HepG2 (cell line): ENCODE data around the gene STC2. TPM values are rescaled to one million over a fixed set of nuclear protein-coding genes. Genes with fewer than 3 reads are reported as not detected.

ENCODE experiments used
- CBX1 ChIP-seq: IDR thresholded peaks from one replicate; pipeline ENCODE4 v1.6.1; 2016; ENCODE audit warnings: antibody characterized with exemption, low read depth
- CREM ChIP-seq, 2 experiments: sonication (generic) in 1 of 2; formaldehyde crosslinking in 1 of 2; IDR thresholded peaks; 2 replicates each; pipeline versions ENCODE4 v1.4.0 to v1.6.1; 2016 to 2020; ENCODE audit warnings: antibody characterized with exemption in 1 of 2, mild to moderate bottlenecking in 1 of 2, missing genetic modification reagents in 1 of 2
- DR1 ChIP-seq: sonication (generic); formaldehyde crosslinking; IDR thresholded peaks from 2 replicates; pipeline ENCODE4 v1.8.0; 2021; ENCODE audit warnings: mild to moderate bottlenecking, missing genetic modification reagents, inconsistent platforms
- EZH2 ChIP-seq: conservative IDR thresholded peaks from 2 replicates; pipeline ENCODE4 v1.6.1; 2012; ENCODE audit warnings: mild to moderate bottlenecking, low read depth, low read length, moderate library complexity
- GPN1 ChIP-seq: sonication (generic); formaldehyde crosslinking; IDR thresholded peaks from 2 replicates; pipeline ENCODE4 v1.5.1; 2020; ENCODE audit warnings: missing genetic modification reagents, borderline replicate concordance
- HDAC1 ChIP-seq: sonication (generic); formaldehyde crosslinking; IDR thresholded peaks from 2 replicates; pipeline ENCODE4 v1.5.1; 2020; ENCODE audit warnings: mild to moderate bottlenecking, missing genetic modification reagents
- HOXA9 ChIP-seq: sonication (generic); formaldehyde crosslinking; IDR thresholded peaks from 2 replicates; pipeline ENCODE4 v1.8.1; 2022; ENCODE audit warnings: missing genetic modification reagents, mild to moderate bottlenecking, moderate library complexity, borderline replicate concordance
- KAT7 ChIP-seq: IDR thresholded peaks from 2 replicates; pipeline ENCODE4 v1.6.1; 2018; ENCODE audit warnings: borderline replicate concordance, missing compliant biosample characterization
- NCOR1 ChIP-seq: fragments of 200-600 bp; sonication (generic); IDR thresholded peaks from 2 replicates; pipeline ENCODE4 v1.7.0; 2017; ENCODE audit warnings: antibody characterized with exemption, low read length, borderline replicate concordance
- NONO ChIP-seq, 2 experiments: fragments of 450-650 bp in 1 of 2; sonication (generic) in 1 of 2; formaldehyde crosslinking in 1 of 2; IDR thresholded peaks in 1 of 2; conservative IDR thresholded peaks in 1 of 2; 2 replicates each; pipeline versions ENCODE4 v1.6.1 to v1.8.0; 2017 to 2022; ENCODE audit warnings: mild to moderate bottlenecking in 1 of 2, missing genetic modification reagents in 1 of 2, moderate library complexity in 1 of 2
- NR1H2 ChIP-seq: sonication (generic); formaldehyde crosslinking; IDR thresholded peaks from 2 replicates; pipeline ENCODE4 v1.8.1; 2022; ENCODE audit warnings: low read depth, missing genetic modification reagents, borderline replicate concordance
- RARG ChIP-seq: sonication (generic); formaldehyde crosslinking; IDR thresholded peaks from 2 replicates; pipeline ENCODE4 v1.4.0; 2020; ENCODE audit warnings: low read depth, mild to moderate bottlenecking, missing genetic modification reagents
- SYNCRIP ChIP-seq: fragments of 200-400 bp; formaldehyde crosslinking; IDR thresholded peaks from 2 replicates; pipeline ENCODE4 v1.6.1; 2018; ENCODE audit warnings: mild to moderate bottlenecking, low read depth, low read length; ENCODE audit not compliant: insufficient read depth
- ZBED4 ChIP-seq: sonication (generic); formaldehyde crosslinking; IDR thresholded peaks from 2 replicates; pipeline ENCODE4 v1.4.0; 2020; ENCODE audit warnings: missing genetic modification reagents, borderline replicate concordance
- ZC3H4 ChIP-seq: sonication (generic); formaldehyde crosslinking; IDR thresholded peaks from 2 replicates; pipeline ENCODE4 v1.4.0; 2020; ENCODE audit warnings: missing genetic modification reagents, borderline replicate concordance
- ZNF484 ChIP-seq: sonication (generic); formaldehyde crosslinking; IDR thresholded peaks from 2 replicates; pipeline ENCODE4 v1.5.1; 2020; ENCODE audit warnings: mild to moderate bottlenecking, low read depth, missing genetic modification reagents, borderline replicate concordance
- ZNF614 ChIP-seq: IDR thresholded peaks from 2 replicates; pipeline ENCODE4 v1.6.1; 2018; ENCODE audit warnings: missing biosample characterization, missing genetic modification reagents, inconsistent platforms, borderline replicate concordance
- ZNF891 ChIP-seq: sonication (generic); formaldehyde crosslinking; IDR thresholded peaks from 2 replicates; pipeline ENCODE4 v1.5.0; 2020; ENCODE audit warnings: mild to moderate bottlenecking, missing genetic modification reagents
- ZSCAN31 ChIP-seq: sonication (generic); formaldehyde crosslinking; IDR thresholded peaks from 2 replicates; pipeline ENCODE4 v1.5.0; 2020; ENCODE audit warnings: low read depth, mild to moderate bottlenecking, missing genetic modification reagents
- polyA plus RNA-seq, 8 experiments: library from polyadenylated mRNA; depleted of rRNA in 3 of 8; stranded (reverse) in 7 of 8; unstranded in 1 of 8; fragments of >200 nt; fragmentation: Illumina TruSeq in 4 of 8; extraction: Trizol in 4 of 8; gene quantifications; 2 replicates each; pipeline versions ENCODE4 v1.2.1 to v1.2.3, GENCODE V29; 2011 to 2016; ENCODE audit warnings: low read depth in 4 of 8, missing spikeins in 1 of 8, mixed read lengths in 1 of 8; ENCODE audit not compliant: insufficient read depth in 1 of 8
- total RNA-seq, 5 experiments: library from RNA; depleted of rRNA; stranded (reverse); fragments of >200 nt; fragmentation: Illumina TruSeq; extraction: Trizol; gene quantifications; 2 replicates each; pipeline ENCODE4 v1.2.3, GENCODE V29; 2016; ENCODE audit warnings: low read depth in 1 of 5
- TF ChIP-seq, protein P1 (sequence below): sonication (generic); formaldehyde crosslinking; IDR thresholded peaks from 2 replicates; pipeline ENCODE4 v1.8.1; 2023; ENCODE audit warnings: mild to moderate bottlenecking, inconsistent platforms, moderate library complexity, missing genetic modification reagents, borderline replicate concordance
- TF ChIP-seq, protein P2 (sequence below): sonication (generic); formaldehyde crosslinking; conservative IDR thresholded peaks from 2 replicates; pipeline ENCODE4 v1.4.0; 2020; ENCODE audit warnings: missing genetic modification reagents

The STC2 gene
- total and polyA plus RNA-seq, 2 of the 13 experiments (the other 11 are each of a cell fraction or from before 2014, with no cell fraction given) = 27.1 to 69.2 TPM

DNA sequence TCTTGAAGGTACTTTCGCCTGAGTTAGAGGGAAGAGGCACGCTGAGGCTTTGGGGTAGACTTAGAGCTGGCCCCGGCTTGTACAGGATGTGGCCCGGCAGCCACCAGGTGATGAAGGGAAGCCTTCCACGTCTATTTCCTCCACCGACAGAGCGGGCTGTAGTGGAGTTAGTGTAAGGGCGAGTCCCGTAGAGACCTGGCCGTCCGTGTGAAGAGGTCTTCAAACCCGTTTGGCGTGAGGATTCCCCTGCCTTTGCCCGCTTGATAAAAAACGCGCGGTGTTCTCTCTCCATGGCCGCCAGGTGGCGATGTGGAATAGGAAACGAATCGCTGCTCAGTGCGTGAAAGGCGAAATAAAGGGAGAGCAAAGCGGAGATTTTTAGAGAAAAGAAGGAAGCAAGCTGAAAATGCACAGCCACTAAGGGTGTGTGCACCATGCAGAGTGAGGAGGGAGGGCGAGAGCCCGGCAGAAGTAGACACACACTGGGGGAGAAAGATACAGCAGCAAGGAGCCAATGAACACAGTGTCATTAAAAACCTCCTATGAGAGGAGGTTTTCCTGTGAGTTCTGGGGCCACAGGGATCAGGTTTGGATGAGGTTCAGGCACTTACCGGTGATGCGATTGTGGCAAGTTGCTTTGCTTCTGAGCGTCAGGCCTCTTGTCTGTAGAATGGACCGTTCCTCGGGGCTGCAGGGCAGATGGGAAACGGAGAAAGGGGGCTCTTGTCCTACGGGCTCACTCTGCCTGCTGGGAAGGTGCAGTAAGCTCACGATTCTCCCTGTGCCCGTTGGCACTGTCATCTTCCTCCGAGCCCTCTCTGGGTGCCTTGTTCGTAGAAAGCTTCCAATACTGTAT, 34.2 kb downstream of the STC2 start (continued):
- TF ChIP-seq KAT7 (CRISPR knock-in tag) = no peak
- no peak; the same call in 1 of the 2 replicates for TF ChIP-seq ZNF614
- no peak for TF ChIP-seq HOXA9 (CRISPR knock-in tag)
- no peak for TF ChIP-seq CREM (IDR thresholded peaks at IDR 0.05)
- no peak for TF ChIP-seq CREM (CRISPR knock-in tag; IDR thresholded peaks at IDR 0.05)
- no peak for TF ChIP-seq NCOR1
- no peak for TF ChIP-seq NR1H2 (CRISPR knock-in tag)
- TF ChIP-seq ZC3H4 = no peak
- no peak for TF ChIP-seq GPN1
- TF ChIP-seq EZH2 = no peak
- TF ChIP-seq, protein P1, sequence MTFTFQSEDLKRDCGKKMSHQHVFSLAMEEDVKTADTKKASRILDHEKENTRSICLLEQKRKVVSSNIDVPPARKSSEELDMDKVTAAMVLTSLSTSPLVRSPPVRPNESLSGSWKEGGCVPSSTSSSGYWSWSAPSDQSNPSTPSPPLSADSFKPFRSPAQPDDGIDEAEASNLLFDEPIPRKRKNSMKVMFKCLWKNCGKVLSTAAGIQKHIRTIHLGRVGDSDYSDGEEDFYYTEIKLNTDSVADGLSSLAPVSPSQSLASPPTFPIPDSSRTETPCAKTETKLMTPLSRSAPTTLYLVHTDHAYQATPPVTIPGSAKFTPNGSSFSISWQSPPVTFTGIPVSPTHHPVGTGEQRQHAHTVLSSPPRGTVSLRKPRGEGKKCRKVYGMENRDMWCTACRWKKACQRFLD (CRISPR knock-in tag) = no peak
- no peak for TF ChIP-seq SYNCRIP
- no peak for TF ChIP-seq RARG (CRISPR knock-in tag)
- no peak for TF ChIP-seq NONO (IDR thresholded peaks at IDR 0.05)
- TF ChIP-seq NONO (CRISPR knock-in tag; conservative IDR thresholded peaks at IDR 0.05) = no peak
- TF ChIP-seq CBX1 = no peak
- TF ChIP-seq DR1 (CRISPR knock-in tag) = no peak
- 0 out of 2 replicates have a peak, but pooled peaks have one; percentile 42 for TF ChIP-seq ZBED4 (CRISPR knock-in tag)
- TF ChIP-seq HDAC1 (CRISPR knock-in tag) = peak; percentile 74
- TF ChIP-seq, protein P2, sequence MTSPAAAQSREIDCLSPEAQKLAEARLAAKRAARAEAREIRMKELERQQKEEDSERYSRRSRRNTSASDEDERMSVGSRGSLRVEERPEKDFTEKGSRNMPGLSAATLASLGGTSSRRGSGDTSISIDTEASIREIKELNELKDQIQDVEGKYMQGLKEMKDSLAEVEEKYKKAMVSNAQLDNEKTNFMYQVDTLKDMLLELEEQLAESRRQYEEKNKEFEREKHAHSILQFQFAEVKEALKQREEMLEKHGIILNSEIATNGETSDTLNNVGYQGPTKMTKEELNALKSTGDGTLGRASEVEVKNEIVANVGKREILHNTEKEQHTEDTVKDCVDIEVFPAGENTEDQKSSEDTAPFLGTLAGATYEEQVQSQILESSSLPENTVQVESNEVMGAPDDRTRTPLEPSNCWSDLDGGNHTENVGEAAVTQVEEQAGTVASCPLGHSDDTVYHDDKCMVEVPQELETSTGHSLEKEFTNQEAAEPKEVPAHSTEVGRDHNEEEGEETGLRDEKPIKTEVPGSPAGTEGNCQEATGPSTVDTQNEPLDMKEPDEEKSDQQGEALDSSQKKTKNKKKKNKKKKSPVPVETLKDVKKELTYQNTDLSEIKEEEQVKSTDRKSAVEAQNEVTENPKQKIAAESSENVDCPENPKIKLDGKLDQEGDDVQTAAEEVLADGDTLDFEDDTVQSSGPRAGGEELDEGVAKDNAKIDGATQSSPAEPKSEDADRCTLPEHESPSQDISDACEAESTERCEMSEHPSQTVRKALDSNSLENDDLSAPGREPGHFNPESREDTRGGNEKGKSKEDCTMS (CRISPR knock-in tag) = no peak
- TF ChIP-seq ZNF891 (CRISPR knock-in tag) = no peak
- TF ChIP-seq ZSCAN31 (CRISPR knock-in tag) = peak; percentile 53; the same call in 1 of the 2 replicates
- TF ChIP-seq ZNF484 (CRISPR knock-in tag) = no peak
